Vagina (tissue), 2 donors: ENCODE results near the gene CTSH. TPM values are rescaled to one million over a fixed set of nuclear protein-coding genes. Genes with fewer than 3 reads are reported as not detected.
A peak's percentile ranks its signal among the peaks of the same experiment; 100 is the strongest.

ENCODE experiments used
- DNase-seq, 2 donors: peaks; one replicate each; pipeline ENCODE4 v3.0.0-alpha.2; 2017; ENCODE audit errors: extremely low spot score in 2 of 2
- H3K27ac ChIP-seq: fragments of 200-600 bp; sonication (generic); one replicate; pipeline ENCODE4 v1.5.1; 2019
- H3K27me3 ChIP-seq: fragments of 200-600 bp; sonication (generic); one replicate; pipeline ENCODE4 v1.5.1; 2019
- H3K36me3 ChIP-seq, 2 donors: fragments of 200-600 bp; sonication (generic); one replicate each; pipeline ENCODE4 v1.5.1; 2017 to 2019
- H3K4me1 ChIP-seq: fragments of 200-600 bp; sonication (generic); one replicate; pipeline ENCODE4 v1.5.1; 2019
- H3K4me3 ChIP-seq, 2 donors: fragments of 200-600 bp; sonication (generic); 1 replicate in 1 of 2; 2 replicates in 1 of 2; pipeline ENCODE4 v1.5.1; 2016 to 2019
- H3K9me3 ChIP-seq: fragments of 200-600 bp; sonication (generic); one replicate; pipeline ENCODE4 v1.5.1; 2019
- CTCF ChIP-seq, 3 experiments: fragments of 450-650 bp in 2 of 3; fragments of 200-600 bp in 1 of 3; sonication (generic) in 1 of 3; IDR thresholded peaks; one replicate each; pipeline ENCODE4 v1.5.1; 2017 to 2019; ENCODE audit warnings: antibody characterized with exemption in 3 of 3, mild to moderate bottlenecking in 2 of 3, moderate library complexity in 2 of 3
- POLR2A ChIP-seq, 2 donors: fragments of 450-650 bp; IDR thresholded peaks; one replicate each; pipeline ENCODE4 v1.6.1; 2017; ENCODE audit warnings: antibody characterized with exemption in 2 of 2, mild to moderate bottlenecking in 2 of 2, moderate library complexity in 2 of 2
- POLR2AphosphoS5 ChIP-seq, 2 donors: sonication (generic); formaldehyde crosslinking; IDR thresholded peaks; one replicate each; pipeline ENCODE4 v1.9.0; 2017; ENCODE audit warnings: antibody characterized with exemption in 2 of 2, mild to moderate bottlenecking in 2 of 2, low read depth in 1 of 2; ENCODE audit not compliant: insufficient read depth in 1 of 2
- intact Hi-C: fragments of 100-400 bp; cut with DNase I; formaldehyde crosslinking; loops from one replicate; pipeline ENCODE4 v1.15.1; 2023
- total RNA-seq: library from RNA; depleted of rRNA; stranded (reverse); fragments of >200 nt; gene quantifications from one replicate; pipeline ENCODE4 v1.2.3, GENCODE V29; 2016

CTSH gene
- total RNA-seq, 1 donor from 2014 or later, result 110 TPM

- no peak for DNase-seq
- intact Hi-C loops, result no loop called here
- TF ChIP-seq CTCF (IDR thresholded peaks at IDR 0.05) (no peak), POLR2AphosphoS5 (IDR thresholded peaks at IDR 0.05; ENCODE audit: insufficient read depth in 1 of 2, low read depth in 1 of 2) (peak in 1 of 2 donors; percentile 38), POLR2A (IDR thresholded peaks at IDR 0.05) (no peak)
- no peak overlapping the region for H3K4me3 ChIP-seq
- H3K36me3 ChIP-seq, result peaks cover 0 to 42% of the 10 kb centered on the region in 2 donors
- H3K27ac ChIP-seq, result no peak overlapping the region
- H3K4me1 ChIP-seq, result peaks cover 31% of the 10 kb centered on the region
- no peaks in the 10 kb centered on the region for H3K9me3 ChIP-seq
- H3K27me3 ChIP-seq, result no peaks in the 10 kb centered on the region
These were observed 17.6 kb downstream of the CTSH start for GRCh38 chr15:78927077-78927790.

GRCh38 chr15:78925956-78926743 lies 18.7 kb downstream of the CTSH start:
- intact Hi-C loops, result no loop called here
- no peaks in the 10 kb centered on the region for H3K27me3 ChIP-seq
- no peak overlapping the region for H3K27ac ChIP-seq
- no peak for DNase-seq
- no peaks in the 10 kb centered on the region for H3K9me3 ChIP-seq
- peaks cover 0 to 53% of the 10 kb centered on the region in 2 donors for H3K36me3 ChIP-seq
- no peak overlapping the region for H3K4me3 ChIP-seq
- H3K4me1 ChIP-seq, result peaks cover 20% of the 10 kb centered on the region
- TF ChIP-seq POLR2A (IDR thresholded peaks at IDR 0.05), result no peak
- no peak for TF ChIP-seq CTCF (IDR thresholded peaks at IDR 0.05)
- no peak for TF ChIP-seq POLR2AphosphoS5 (IDR thresholded peaks at IDR 0.05; ENCODE audit: insufficient read depth in 1 of 2, low read depth in 1 of 2)

GRCh38 chr15:78925076-78925624 lies 19.7 kb downstream of the CTSH start:
- no peak for DNase-seq
- H3K27ac ChIP-seq, result no peak overlapping the region
- peaks cover 10% of the 10 kb centered on the region for H3K4me1 ChIP-seq
- H3K36me3 ChIP-seq, result peaks cover 0 to 54% of the 10 kb centered on the region in 2 donors
- H3K4me3 ChIP-seq, result no peak overlapping the region
- no peaks in the 10 kb centered on the region for H3K27me3 ChIP-seq
- TF ChIP-seq POLR2AphosphoS5 (IDR thresholded peaks at IDR 0.05; ENCODE audit: insufficient read depth in 1 of 2, low read depth in 1 of 2), result no peak
- no peak for TF ChIP-seq CTCF (IDR thresholded peaks at IDR 0.05)
- TF ChIP-seq POLR2A (IDR thresholded peaks at IDR 0.05), result no peak
- intact Hi-C loops, result no loop called here
- H3K9me3 ChIP-seq, result no peaks in the 10 kb centered on the region

GRCh38 chr15:78923480-78924360 lies 21.1 kb downstream of the CTSH start:
- DNase-seq, result no peak
- Histone ChIP-seq H3K9me3 (no peaks in the 10 kb centered on the region), H3K4me1 (no peaks in the 10 kb centered on the region), H3K27ac (no peak overlapping the region), H3K36me3 (peaks cover 0 to 60% of the 10 kb centered on the region in 2 donors), H3K4me3 (no peak overlapping the region), H3K27me3 (no peaks in the 10 kb centered on the region)
- TF ChIP-seq CTCF (IDR thresholded peaks at IDR 0.05), result no peak
- no peak for TF ChIP-seq POLR2A (IDR thresholded peaks at IDR 0.05)
- TF ChIP-seq POLR2AphosphoS5 (IDR thresholded peaks at IDR 0.05; ENCODE audit: insufficient read depth in 1 of 2, low read depth in 1 of 2), result no peak
- intact Hi-C loops, result no loop called here
